Measurements from ENCODE around the gene RFNG. TPM values are rescaled to one million over a fixed set of nuclear protein-coding genes. Genes with fewer than 3 reads are reported as not detected.

RFNG gene
- total and polyA plus RNA-seq, 2 of the 13 experiments (the other 11 are each of a cell fraction or from before 2014, with no cell fraction given): 61.4 to 64.0 TPM

- TF ChIP-seq ZSCAN5A (CRISPR knock-in tag; IDR thresholded peaks at IDR 0.05; ENCODE audit: borderline replicate concordance) (peak; percentile 67; the same call in 1 of the 2 replicates), SAFB2 (CRISPR knock-in tag; IDR thresholded peaks at IDR 0.05; ENCODE audit: borderline replicate concordance, low read depth) (no peak; the same call in 1 of the 2 replicates), PLRG1 (conservative IDR thresholded peaks at IDR 0.05) (no peak), HDAC6 (IDR thresholded peaks at IDR 0.05; ENCODE audit: low read depth, low read length) (no peak), ZNF124 (CRISPR knock-in tag; IDR thresholded peaks at IDR 0.05) (0 out of 2 replicates have a peak, but pooled peaks have one; percentile 18), ZNF546 (CRISPR knock-in tag; conservative IDR thresholded peaks at IDR 0.05) (no peak), RBAK (CRISPR knock-in tag; IDR thresholded peaks at IDR 0.05) (no peak), ZBTB7B (CRISPR knock-in tag; IDR thresholded peaks at IDR 0.05) (0 out of 2 replicates have a peak, but pooled peaks have one; percentile 0), ZNF747 (CRISPR knock-in tag; IDR thresholded peaks at IDR 0.05; ENCODE audit: borderline replicate concordance) (no peak), GATA4 (IDR thresholded peaks at IDR 0.05; ENCODE audit: borderline replicate concordance, low read depth) (no peak), ZZZ3 (CRISPR knock-in tag; IDR thresholded peaks at IDR 0.05; ENCODE audit: borderline replicate concordance) (no peak), ZNF703 (CRISPR knock-in tag; IDR thresholded peaks at IDR 0.05; ENCODE audit: borderline replicate concordance) (0 out of 2 replicates have a peak, but pooled peaks have one; percentile 49), RBM39 (IDR thresholded peaks at IDR 0.05; ENCODE audit: low read depth, low read length, poor library complexity, severe bottlenecking) (no peak), ZNF788 (CRISPR knock-in tag; IDR thresholded peaks at IDR 0.05; ENCODE audit: borderline replicate concordance) (no peak), THAP7 (CRISPR knock-in tag; IDR thresholded peaks at IDR 0.05) (0 out of 2 replicates have a peak, but pooled peaks have one; percentile 3), HNRNPL (IDR thresholded peaks at IDR 0.05; ENCODE audit: low read depth, low read length) (peak; percentile 83), TP53 (CRISPR knock-in tag; conservative IDR thresholded peaks at IDR 0.05) (no peak), ZNF143 (CRISPR knock-in tag; IDR thresholded peaks at IDR 0.05) (peak; percentile 9)
- TF ChIP-seq, protein P1, sequence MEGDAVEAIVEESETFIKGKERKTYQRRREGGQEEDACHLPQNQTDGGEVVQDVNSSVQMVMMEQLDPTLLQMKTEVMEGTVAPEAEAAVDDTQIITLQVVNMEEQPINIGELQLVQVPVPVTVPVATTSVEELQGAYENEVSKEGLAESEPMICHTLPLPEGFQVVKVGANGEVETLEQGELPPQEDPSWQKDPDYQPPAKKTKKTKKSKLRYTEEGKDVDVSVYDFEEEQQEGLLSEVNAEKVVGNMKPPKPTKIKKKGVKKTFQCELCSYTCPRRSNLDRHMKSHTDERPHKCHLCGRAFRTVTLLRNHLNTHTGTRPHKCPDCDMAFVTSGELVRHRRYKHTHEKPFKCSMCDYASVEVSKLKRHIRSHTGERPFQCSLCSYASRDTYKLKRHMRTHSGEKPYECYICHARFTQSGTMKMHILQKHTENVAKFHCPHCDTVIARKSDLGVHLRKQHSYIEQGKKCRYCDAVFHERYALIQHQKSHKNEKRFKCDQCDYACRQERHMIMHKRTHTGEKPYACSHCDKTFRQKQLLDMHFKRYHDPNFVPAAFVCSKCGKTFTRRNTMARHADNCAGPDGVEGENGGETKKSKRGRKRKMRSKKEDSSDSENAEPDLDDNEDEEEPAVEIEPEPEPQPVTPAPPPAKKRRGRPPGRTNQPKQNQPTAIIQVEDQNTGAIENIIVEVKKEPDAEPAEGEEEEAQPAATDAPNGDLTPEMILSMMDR (CRISPR knock-in tag; IDR thresholded peaks at IDR 0.05): 0 out of 2 replicates have a peak, but pooled peaks have one; percentile 2
- TF ChIP-seq, protein P2, sequence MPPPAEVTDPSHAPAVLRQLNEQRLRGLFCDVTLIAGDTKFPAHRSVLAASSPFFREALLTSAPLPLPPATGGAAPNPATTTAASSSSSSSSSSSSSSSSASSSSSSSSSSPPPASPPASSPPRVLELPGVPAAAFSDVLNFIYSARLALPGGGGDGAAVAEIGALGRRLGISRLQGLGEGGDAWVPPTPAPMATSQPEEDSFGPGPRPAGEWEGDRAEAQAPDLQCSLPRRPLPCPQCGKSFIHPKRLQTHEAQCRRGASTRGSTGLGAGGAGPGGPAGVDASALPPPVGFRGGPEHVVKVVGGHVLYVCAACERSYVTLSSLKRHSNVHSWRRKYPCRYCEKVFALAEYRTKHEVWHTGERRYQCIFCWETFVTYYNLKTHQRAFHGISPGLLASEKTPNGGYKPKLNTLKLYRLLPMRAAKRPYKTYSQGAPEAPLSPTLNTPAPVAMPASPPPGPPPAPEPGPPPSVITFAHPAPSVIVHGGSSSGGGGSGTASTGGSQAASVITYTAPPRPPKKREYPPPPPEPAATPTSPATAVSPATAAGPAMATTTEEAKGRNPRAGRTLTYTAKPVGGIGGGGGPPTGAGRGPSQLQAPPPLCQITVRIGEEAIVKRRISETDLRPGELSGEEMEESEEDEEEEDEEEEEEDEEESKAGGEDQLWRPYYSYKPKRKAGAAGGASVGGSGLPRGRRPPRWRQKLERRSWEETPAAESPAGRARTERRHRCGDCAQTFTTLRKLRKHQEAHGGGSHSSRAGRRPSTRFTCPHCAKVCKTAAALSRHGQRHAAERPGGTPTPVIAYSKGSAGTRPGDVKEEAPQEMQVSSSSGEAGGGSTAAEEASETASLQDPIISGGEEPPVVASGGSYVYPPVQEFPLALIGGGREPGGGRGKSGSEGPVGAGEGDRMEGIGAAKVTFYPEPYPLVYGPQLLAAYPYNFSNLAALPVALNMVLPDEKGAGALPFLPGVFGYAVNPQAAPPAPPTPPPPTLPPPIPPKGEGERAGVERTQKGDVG (CRISPR knock-in tag; IDR thresholded peaks at IDR 0.05; ENCODE audit: borderline replicate concordance): 0 out of 2 replicates have a peak, but pooled peaks have one; percentile 11
- TF ChIP-seq, protein P3, sequence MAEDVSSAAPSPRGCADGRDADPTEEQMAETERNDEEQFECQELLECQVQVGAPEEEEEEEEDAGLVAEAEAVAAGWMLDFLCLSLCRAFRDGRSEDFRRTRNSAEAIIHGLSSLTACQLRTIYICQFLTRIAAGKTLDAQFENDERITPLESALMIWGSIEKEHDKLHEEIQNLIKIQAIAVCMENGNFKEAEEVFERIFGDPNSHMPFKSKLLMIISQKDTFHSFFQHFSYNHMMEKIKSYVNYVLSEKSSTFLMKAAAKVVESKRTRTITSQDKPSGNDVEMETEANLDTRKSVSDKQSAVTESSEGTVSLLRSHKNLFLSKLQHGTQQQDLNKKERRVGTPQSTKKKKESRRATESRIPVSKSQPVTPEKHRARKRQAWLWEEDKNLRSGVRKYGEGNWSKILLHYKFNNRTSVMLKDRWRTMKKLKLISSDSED (CRISPR knock-in tag; IDR thresholded peaks at IDR 0.05): no peak
Observed at GRCh38 chr17:82036634-82037091, 14.9 kb downstream of the RFNG start (continued).
